Hematopoietic multipotent progenitor cell treated with erythropoietin and hydrocortisone succinate and interleukin-3 and kit ligand, for 8 days (in vitro differentiated cells): ENCODE measurements around the gene VIPR2.
"Not testable (repeated sequence)": the region's sequence is repeated elsewhere in the genome, so short reads cannot be mapped to it uniquely, and the experiment has no call there.

Experiments used
- DNase-seq: peaks from one replicate; pipeline ENCODE4 v3.0.0-alpha.2; 2015

Gene VIPR2

DNA sequence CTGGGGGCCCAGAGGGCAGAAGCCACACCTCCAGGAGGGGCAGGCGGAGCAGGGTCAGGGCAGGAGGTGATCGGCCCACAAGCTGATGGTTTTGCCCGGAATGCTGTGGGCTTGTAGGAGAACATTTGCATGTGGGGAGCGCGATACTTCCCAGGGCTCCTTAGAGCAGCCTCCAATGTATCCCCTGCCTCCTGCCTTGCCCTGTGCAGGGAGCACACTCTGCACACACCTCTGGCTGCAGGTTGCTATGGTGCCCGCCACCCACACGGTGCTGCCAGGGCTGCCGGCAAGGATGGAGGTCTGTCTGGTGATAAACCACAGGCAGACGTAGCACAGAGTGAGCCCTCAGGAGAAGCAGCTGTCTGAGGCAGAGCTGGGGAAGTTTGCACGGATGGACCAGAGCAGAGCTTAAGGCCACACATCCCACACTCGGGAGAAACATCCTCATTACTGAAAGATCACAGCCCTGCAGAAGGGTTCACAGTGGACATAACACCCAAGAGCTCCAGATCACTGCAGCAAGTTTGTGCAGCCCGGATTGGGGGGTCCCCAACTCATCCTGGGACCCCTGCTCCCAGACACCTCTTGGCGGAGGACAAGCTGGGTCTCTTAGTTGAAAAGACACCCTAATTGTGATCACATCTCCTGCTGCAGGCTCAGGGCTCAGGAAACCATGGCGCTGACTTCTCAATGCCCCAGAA lies 41.8 kb downstream of the VIPR2 start:
- no peak for DNase-seq

DNA sequence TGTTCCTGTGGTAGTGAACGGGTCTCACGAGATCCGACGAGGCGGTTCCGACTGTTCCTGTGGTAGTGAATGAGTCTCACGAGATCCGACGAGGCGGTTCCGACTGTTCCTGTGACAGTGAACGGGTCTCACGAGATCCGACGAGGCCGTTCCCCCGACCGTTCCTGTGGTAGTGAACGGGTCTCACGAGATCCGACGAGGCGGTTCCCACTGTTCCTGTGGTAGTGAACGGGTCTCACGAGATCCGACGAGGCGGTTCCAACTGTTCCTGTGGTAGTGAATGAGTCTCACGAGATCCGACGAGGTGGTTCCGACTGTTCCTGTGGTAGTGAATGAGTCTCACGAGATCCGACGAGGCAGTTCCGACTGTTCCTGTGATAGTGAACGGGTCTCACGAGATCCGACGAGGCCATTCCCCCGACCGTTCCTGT lies 43.0 kb downstream of the VIPR2 start:
- not testable (repeated sequence) for DNase-seq

DNA sequence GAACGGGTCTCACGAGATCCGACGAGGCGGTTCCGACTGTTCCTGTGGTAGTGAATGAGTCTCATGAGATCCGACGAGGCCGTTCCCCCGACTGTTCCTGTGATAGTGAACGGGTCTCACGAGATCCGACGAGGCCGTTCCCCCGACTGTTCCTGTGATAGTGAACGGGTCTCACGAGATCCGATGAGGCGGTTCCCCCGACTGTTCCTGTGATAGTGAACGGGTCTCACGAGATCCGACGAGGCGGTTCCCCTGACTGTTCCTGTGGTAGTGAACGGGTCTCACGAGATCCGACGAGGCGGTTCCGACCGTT lies 43.6 kb downstream of the VIPR2 start:
- DNase-seq = not testable (repeated sequence)

DNA sequence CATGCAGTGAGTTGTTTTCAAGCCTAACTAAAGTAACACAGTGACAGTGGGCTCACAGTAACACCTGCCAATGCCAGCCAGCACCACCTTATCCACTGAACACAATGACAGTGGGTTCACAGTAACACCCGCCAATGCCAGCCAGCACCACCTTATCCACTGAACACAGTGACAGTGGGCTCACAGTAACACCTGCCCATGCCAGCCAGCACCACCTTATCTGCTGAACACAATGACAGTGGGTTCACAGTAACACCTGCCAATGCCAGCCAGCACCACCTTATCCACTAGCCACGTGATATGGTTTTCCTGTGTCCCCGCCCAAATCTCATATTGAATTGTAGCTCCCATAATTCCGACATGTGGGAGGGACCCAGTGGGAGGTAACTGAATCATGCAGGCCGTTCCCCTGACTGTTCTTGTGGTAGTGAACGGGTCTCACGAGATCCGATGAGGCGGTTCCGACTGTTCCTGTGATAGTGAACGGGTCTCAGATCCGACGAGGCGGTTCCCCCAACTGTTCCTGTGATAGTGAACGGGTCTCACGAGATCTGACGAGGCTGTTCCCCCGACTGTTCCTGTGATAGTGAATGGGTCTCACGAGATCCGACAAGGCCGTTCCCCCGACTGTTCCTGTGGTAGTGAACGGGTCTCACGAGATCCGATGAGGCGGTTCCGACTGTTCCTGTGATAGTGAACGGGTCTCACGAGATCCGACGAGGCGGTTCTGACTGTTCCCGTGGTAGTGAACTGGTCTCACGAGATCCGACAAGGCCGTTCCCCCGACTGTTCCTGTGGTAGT lies 44.2 kb downstream of the VIPR2 start:
- DNase-seq = not testable (repeated sequence)

DNA sequence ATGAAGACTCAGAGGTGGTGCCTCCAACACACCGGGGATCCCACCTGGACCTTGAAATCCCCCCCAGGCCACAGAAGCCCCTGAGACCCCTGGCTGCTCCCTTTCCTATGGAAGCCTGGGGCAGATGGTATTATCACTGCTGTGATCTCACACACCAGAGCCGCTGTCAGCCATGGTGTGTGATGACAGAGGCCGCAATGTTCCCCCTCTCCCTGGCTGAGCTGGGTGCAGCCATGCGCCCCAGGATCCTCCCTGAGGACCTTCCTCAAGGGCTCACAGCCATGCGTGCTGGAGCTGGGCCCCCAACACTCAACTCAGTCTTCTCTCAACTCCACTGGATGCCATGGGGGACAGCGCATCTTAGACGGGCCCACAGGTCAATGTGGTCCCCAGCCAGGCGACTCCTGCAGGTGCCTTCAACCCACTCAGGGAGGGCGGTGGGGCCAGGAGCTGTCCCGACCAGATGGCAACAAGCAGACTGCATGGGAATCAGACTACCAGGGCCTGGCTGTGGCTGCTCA lies 44.9 kb downstream of the VIPR2 start:
- no peak for DNase-seq

DNA sequence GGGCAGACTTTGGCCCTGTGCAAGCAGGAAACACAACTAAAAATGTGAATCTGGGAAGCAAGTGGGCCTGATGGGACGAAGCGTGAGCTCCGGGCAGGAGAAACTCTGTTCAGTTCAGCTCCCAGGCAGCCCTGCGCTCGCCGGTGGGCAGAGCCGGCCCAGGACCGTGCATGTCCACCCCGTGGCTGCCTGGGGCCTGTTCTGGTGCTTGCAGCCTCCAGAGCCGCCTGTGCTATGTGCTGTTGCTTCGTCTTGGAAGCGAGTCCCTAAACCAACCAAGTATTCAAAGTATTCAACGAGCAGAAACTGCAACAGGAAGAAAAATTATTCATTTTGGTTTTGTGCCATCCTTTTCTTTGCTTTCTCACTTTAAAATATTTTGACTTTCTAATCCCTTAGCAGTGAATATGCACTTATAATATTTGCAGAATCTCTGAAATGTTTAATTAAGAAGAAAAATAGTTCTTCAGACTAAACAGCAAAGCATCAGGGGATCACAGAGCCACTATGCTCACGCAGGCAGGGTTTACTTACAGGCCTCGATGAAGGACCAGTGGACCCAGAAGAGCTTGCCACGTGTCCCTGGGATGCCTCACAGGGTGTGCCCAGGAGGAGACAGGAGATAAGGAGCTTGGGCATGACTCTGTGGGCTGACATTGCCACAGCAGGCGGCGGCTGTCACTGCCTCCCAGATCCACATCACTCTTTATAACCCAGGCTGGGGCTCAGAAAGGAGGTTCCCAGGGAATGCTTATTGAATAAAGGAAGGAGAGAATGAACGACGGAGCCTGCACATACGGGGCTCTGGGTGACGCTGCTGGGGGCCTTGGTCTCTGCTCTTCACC lies 45.6 kb downstream of the VIPR2 start:
- DNase-seq = peak; percentile 58

DNA sequence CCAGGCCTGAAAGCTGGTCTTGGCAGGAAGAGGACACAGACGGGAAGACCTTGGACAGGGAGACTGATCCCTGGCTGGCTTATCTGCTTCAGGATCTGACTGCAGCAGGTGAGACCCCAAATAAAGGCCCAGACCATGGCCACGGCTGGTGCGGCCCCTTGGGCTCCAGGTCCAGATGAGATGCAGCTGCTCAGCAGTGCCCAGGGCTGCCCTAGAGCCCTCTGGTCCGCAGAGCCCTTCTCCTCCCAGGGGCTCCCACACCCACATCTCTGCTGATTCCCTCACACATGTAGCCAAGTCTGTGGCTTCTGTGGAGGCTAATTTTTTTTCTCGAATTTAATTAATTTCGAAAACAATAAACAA lies 46.3 kb downstream of the VIPR2 start:
- DNase-seq = no peak

DNA sequence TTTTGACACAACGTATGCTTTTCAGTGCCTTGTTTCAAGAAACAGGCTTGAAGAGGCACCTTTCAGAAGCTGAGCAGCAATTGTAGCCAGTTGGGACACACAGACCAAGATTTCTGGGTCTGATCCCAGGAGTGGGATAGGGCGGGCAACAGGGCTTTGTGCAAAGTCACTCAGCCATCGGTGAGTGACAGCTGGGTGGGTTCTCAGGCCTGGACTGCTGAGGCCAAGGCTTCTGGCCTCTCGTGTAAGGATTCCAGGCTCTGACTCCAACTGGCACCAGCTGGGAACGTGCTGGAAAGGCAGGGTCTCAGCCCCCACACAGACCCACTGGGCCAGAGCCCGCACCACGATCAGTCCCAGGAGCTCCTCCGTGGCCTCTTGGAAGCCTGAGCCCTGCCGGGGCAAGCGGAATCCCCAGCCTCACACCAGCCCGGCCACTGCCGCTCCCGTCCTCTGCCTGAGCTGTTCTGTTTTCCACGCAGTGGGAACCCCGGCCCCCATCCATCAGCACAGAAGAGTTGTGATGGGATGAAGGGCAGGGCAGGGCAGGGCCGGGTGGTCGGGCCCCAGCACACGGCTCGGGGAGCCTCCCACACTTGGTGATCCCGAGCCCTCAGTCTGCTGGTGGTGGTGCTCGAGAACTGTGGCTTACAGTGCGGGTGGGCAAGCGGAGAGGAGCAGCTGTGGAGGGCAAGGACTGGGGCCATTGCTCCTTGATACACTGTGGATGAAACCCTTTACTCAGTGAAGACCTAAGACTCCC lies 46.8 kb downstream of the VIPR2 start:
- DNase-seq = no peak

DNA sequence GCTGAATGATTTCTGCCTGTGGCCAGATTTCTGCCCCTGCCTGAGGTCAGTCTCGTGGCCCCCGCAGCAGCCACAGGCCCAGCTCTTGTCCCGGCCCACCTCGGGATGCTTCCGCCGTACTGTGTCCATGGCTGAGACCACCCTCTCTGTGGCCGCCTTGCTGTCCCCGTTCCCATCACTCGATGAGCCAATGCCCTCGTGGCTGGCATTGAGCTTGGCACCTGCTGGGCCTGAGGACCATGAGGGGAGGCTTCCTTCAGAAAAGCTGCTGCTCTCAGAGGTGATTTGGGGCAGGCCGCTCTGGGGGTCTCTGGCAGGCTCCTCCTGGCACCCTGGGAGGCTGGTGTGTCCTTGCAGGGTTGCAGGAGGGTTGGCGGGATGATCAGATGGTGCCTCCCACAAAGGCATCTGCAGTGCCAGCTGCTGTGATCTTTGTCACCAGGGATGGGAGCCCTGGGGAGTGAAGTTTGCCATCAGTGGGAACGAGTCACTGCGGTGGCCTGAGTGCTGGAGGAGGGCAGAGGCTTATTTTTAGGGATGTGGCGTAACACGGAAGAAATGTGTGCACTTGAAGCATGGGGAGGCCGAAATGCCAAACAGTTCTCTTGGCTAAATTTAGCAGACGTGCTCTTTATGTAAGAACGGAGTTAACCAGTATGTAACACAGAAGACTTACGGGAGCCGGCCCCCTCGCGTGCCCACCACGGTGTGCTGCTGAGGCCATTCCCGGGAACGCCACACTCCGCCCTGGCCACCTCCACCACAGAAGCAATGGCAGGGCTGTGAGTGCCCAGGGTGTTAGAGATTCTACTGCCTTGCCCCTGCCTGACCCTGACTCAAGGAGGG lies 47.7 kb downstream of the VIPR2 start:
- no peak for DNase-seq

DNA sequence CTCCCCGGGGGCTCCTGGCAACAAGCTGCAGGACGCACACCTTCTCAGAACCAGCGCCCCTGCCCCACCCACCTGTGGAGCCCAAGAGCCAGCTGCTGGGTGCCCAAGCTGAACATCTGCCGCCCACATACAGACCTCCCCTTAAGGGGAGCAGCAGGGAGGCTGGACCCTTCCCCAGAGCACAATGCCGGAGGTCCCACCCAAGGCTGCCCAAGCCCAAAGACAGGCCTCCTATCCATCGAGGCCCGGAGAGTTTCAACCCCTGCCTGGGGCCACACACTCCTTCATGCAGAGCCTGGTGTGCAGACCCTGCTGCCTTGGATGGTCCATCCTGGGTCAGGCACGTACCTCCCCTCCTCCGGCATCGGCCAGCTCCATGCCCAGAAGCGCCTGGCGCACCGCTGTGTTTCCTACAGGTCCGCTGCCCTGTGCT lies 48.7 kb downstream of the VIPR2 start:
- DNase-seq = no peak

DNA sequence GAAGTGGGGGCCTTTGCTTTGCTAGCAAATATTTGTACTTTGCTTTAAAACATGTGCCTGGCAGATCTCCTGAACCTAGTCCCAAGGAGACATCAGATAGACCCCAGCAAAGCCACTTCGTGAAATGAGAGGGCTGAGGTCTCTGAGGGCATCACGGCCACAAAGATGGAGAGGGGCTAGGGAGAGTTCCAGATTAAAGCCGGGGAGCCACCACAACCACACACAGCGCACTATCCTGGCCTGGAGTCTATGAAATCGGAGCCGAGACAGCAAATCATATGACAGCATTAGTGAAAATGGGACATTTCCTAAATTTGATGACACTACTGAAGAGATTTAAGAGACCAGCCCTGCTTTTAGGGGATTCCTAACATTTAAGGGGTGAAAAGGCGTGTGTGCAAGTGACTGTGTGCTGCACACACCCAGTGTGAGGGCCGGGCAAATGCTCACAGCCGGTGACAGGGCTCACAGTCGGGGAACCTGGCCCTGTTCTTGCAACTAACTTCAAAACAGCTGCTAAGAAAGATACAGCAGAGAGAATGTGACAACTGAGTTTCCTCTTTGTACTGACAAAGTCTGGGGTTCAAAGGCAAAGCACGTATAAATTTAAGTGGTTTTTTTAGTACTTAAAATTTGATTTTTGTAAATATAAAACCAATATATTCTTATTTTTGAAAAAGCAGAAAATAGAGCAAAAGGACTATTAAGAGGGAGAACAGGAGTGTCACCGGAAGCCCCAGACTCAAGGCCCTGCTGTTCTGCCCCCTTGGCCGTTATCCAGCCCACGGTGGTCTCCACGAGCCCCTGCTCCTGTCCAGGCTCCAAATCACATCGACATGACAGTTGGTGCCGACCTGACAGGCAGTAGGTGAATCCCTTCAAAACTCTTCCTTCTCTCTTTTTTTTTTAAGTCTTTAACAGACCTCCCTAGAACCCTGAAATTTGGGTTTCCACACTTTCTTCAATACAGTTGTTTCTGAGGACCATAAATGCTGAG lies 49.5 kb downstream of the VIPR2 start:
- no peak for DNase-seq

DNA sequence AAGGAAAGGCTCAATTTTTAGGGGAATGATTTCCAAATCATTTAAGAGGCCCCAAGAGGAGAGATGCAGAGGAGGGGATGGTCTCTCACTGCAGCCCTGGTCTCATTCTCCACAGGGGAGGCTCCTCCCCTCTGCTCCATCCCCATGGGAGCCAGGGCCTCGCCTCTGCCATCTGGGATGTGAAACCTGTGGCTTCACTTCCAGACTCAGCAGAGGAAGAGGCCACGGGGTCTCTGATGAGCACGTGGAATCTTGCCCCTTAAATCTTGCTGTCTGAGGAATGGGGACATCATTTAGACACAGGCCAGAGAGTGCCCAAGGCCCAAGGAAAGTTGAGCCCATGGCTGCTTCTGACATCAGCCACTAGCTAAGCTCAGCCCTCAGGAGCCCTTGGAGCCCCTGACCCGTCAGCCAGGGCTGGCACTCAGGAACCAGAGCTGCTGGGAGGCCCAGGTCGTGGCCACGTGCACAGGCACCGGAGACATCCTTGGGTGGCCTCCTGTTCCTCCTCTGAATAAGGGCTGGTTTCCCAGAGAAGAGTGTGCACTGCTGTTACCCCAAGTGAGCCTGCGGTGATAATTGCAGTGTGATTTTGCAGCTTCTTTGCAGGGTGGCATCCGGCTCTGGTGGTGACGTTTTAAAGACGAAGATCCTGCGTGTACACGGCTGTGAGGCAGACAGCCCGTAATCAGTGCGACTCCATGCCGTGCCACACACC lies 50.5 kb downstream of the VIPR2 start:
- DNase-seq = no peak

DNA sequence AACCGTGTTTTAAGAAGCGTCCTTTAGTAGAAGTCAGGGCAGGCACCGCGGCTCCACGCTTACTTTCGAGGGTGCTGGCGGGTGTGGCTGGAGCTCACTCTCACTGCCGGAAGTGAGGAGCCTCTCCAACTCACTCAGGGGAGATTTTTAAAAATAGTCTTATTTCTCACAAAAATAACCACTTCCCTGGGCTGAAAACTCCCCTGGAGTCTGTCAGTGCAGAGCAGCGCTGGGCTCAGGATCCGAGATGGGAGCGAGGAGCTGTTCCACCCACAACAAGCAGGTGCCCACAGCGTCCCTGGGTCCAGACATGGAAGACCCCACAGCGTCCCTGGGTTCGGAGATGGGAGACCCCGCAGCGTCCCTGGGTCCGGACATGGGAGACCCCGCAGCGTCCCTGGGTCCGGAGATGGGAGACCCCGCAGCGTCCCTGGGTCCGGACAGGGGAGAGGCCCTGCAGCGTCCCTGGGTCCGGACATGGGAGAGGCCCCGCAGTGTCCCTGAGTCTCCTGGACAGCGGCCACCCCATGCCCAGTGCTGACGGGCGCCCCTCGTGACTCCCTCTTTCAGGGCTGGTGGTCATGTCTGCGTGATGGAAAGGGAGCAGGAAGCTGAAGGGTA lies 51.2 kb downstream of the VIPR2 start:
- DNase-seq = no peak

DNA sequence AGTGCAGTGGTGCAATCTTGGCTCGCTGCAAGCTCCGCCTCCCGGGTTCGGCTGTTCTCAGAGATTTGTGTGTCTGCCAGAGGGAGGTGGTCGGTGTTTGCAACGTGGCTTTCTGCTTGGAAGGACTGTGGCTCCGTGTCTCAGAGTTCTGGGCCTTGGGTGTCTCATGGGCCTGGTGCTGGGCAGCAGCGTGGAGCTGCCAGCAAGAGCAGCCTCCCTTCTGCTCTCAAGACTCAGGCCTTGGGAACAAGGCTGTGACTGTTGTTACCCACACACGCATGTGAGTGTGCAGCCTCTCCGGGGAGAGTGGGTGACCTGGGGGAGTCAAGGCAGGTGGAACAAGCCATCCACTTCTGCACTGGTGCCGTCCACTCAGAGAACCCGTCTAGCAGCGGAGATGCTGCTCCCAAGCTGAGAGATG lies 52.0 kb downstream of the VIPR2 start:
- DNase-seq = no peak

DNA sequence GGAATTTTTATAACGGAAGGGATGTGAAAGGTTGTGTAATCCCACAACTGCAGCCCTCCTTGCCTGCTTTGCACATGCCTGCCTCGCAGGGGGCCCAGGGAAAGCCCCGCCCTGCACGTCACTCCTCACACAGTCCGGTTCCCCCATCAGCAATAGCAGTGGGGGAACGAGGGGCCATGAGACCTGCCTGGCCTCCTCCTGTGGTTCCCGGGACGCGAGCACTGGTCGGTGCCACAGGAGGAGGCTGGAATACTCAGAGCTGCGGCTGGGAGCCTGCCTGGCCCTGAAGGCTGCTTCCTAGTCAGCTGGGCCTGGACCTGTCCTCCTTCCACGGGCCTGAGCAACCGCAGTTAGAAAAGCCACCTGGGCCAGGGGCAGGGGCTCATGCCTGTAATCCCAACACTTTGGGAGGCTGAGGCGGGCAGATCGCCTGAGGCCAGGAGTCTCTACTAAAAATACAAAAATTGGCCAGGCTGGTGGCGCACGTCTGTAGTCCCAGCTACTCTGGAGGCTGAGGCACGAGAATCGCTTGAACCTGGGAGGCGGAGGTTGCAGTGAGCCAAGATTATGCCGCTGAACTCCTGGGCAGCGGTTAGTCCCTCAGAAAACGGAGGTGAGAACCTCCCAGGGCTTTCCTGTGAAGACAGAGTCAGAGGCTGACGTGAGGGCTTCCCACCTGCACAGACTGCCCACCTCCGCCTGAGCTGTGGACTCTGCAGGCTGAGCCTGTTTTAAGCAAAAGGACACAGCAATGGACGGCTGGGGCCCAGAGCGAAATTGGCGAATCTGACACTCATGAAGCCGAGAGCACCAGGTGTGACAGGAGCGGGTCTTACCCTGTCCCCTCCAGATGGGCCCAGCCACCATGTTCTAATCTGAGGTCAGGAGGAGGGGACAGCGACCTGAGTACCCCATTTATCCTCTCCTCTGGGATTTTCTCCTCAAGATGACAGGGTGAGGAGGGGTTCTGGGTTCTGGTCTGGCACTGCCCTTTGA lies 52.9 kb downstream of the VIPR2 start:
- DNase-seq = no peak

DNA sequence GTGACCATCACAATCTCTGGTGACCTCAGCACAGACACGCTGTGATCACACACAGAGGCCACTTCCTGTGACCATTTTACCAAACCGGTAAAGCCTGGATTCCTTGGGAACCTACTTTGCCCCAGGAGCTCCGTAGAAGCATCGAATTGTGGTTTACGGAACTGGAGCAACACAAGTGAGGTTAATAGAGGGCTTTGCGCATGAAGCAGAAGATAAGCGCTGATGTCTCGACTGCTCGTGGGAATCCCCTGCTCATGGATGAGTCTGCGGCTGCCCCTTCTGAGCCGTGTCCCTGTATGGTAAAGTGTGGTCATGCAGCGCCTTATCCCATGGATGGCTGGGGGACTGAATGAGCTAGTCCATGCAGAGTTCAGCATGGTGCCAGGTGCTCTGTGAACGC lies 53.6 kb downstream of the VIPR2 start:
- DNase-seq = no peak

DNA sequence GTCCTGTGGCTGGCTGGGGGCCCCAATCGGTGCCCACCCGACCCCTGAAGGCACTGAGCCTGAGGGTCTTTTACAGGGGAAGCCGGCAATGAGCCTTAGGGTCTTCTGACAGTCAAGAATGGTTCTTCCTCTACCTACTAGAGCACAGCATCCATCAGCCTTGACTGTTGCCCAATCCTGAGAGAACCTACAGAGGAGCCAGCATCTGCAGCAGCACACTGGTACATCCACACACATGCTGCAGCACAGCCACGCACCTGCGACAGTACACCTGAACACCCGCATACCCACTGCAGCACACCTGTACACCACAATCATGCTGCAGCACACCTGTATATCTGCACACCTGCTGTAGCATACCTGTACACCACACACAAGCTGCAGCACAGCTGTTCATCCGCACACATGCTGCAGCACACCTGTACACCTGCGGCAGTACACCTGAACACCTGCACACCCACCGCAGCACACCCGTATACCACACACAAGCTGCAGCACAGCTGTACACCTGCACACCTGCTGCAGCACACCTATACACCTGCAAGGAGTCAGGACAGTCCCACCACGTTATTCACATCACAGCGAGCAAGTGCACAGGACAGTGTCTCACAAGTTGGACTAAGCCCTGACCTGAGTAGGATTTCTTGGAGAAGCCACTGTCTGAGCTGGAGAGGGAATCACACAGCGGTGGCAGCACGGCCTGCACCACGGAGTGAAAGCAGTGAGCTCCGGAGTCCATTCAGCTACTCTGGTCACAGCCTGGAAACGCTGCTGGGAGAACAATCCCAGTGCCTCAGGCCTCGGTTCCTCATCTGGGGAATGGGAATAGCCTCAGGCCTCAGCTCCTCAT lies 56.4 kb downstream of the VIPR2 start:
- DNase-seq = no peak
